Neural cell (in vitro differentiated cells): ENCODE results near the gene BAAT. TPM values are rescaled to one million over a fixed set of nuclear protein-coding genes. Genes with fewer than 3 reads are reported as not detected.

ENCODE experiments used
- H2AFZ ChIP-seq: fragments of 200-600, 300-800 bp; sonication (generic), shearing (Covaris generic); 2 replicates; pipeline ENCODE4 v1.6.0; 2014; ENCODE audit warnings: low read depth, mild to moderate bottlenecking, antibody characterized with exemption, low read length, moderate library complexity
- H3F3A ChIP-seq: fragments of 200-600 bp; shearing (Covaris generic); 2 replicates; pipeline ENCODE4 v1.6.1; 2016; ENCODE audit warnings: mild to moderate bottlenecking, moderate library complexity, mixed read lengths, antibody characterized with exemption, low read length; ENCODE audit not compliant: insufficient read depth, poor library complexity, severe bottlenecking
- H3K27ac ChIP-seq: fragments of 200-600, 300-800 bp; sonication (generic), shearing (Covaris generic); 2 replicates; pipeline ENCODE4 v1.5.1; 2014; ENCODE audit warnings: mild to moderate bottlenecking, low read length, moderate library complexity
- H3K27me3 ChIP-seq: fragments of 300-800, 200-600 bp; sonication (generic), shearing (Covaris generic); 2 replicates; pipeline ENCODE4 v1.6.0; 2014; ENCODE audit warnings: mild to moderate bottlenecking, low read depth, low read length, moderate library complexity; ENCODE audit not compliant: insufficient read depth
- H3K36me3 ChIP-seq: fragments of 300-800, 200-600 bp; sonication (generic), shearing (Covaris generic); 2 replicates; pipeline ENCODE4 v1.5.1; 2014; ENCODE audit warnings: mild to moderate bottlenecking, antibody characterized with exemption, low read length, moderate library complexity; ENCODE audit not compliant: insufficient read depth
- H3K4me2 ChIP-seq: fragments of 300-800, 200-600 bp; sonication (generic), shearing (Covaris generic); 2 replicates; pipeline ENCODE4 v1.6.0; 2014; ENCODE audit warnings: mild to moderate bottlenecking, low read length
- H3K4me3 ChIP-seq: fragments of 300-800, 200-600 bp; sonication (generic), shearing (Covaris generic); 2 replicates; pipeline ENCODE4 v1.5.1; 2014; ENCODE audit warnings: mild to moderate bottlenecking, low read length, moderate library complexity
- H3K79me2 ChIP-seq: fragments of 200-600 bp; shearing (Covaris generic); replicated peaks from 2 replicates; pipeline ENCODE4 v1.6.0; 2014; ENCODE audit warnings: mild to moderate bottlenecking, low read length, moderate library complexity; ENCODE audit not compliant: insufficient read depth
- H3K9ac ChIP-seq: fragments of 300-800, 200-600 bp; sonication (generic), shearing (Covaris generic); 2 replicates; pipeline ENCODE4 v1.6.1; 2016; ENCODE audit warnings: mild to moderate bottlenecking, low read length, mixed read lengths
- H3K9me2 ChIP-seq: fragments of 200-600 bp; shearing (Covaris generic); 2 replicates; pipeline ENCODE4 v1.6.1; 2016; ENCODE audit warnings: mild to moderate bottlenecking, low read length, mixed read lengths; ENCODE audit not compliant: insufficient read depth
- H3K9me3 ChIP-seq: fragments of 200-600, 300-800 bp; sonication (generic), shearing (Covaris generic); 2 replicates; pipeline ENCODE4 v1.6.1; 2016; ENCODE audit warnings: mild to moderate bottlenecking, mixed run types, low read length, moderate library complexity, mixed read lengths
- H4K20me1 ChIP-seq: fragments of 200-600 bp; shearing (Covaris generic); 2 replicates; pipeline ENCODE4 v1.6.1; 2016; ENCODE audit warnings: mild to moderate bottlenecking, mixed run types; ENCODE audit not compliant: insufficient read depth
- EP300 ChIP-seq: fragments of 450-650 bp; conservative IDR thresholded peaks from 2 replicates; pipeline ENCODE4 v1.6.1; 2014; ENCODE audit warnings: antibody characterized with exemption, mild to moderate bottlenecking, moderate library complexity; ENCODE audit not compliant: poor library complexity, severe bottlenecking
- EZH2 ChIP-seq: fragments of 200-600, 300-800 bp; shearing (Covaris generic), sonication (generic); IDR thresholded peaks from 2 replicates; pipeline ENCODE4 v1.6.1; 2014; ENCODE audit warnings: antibody characterized with exemption, low read length, borderline replicate concordance, mild to moderate bottlenecking; ENCODE audit not compliant: insufficient read depth, poor library complexity, severe bottlenecking
- MXI1 ChIP-seq: fragments of 450-650 bp; conservative IDR thresholded peaks from 2 replicates; pipeline ENCODE4 v1.6.1; 2014; ENCODE audit warnings: antibody characterized with exemption, mild to moderate bottlenecking; ENCODE audit not compliant: poor library complexity, severe bottlenecking
- POLR2AphosphoS5 ChIP-seq: IDR thresholded peaks from 2 replicates; pipeline ENCODE4 v1.6.1; 2012
- RAD21 ChIP-seq: fragments of 450-650 bp; conservative IDR thresholded peaks from 2 replicates; pipeline ENCODE4 v1.6.1; 2014; ENCODE audit warnings: antibody characterized with exemption, mild to moderate bottlenecking, moderate library complexity
- SMC3 ChIP-seq: fragments of 450-650 bp; conservative IDR thresholded peaks from 2 replicates; pipeline ENCODE4 v1.6.1; 2014; ENCODE audit warnings: antibody characterized with exemption, mild to moderate bottlenecking, moderate library complexity; ENCODE audit not compliant: poor library complexity
- TAF1 ChIP-seq: IDR thresholded peaks from 2 replicates; pipeline ENCODE4 v1.6.1; 2012; ENCODE audit warnings: low read depth
- polyA plus RNA-seq: library from polyadenylated mRNA; depleted of rRNA; stranded (reverse); fragments of >200 nt; gene quantifications from 2 replicates; pipeline ENCODE4 v1.2.3, GENCODE V29; 2014
- TF ChIP-seq, protein P1 (sequence below): fragments of 450-650 bp; IDR thresholded peaks from 2 replicates; pipeline ENCODE4 v1.5.1; 2014; ENCODE audit warnings: antibody characterized with exemption, mild to moderate bottlenecking, moderate library complexity; ENCODE audit not compliant: poor library complexity, severe bottlenecking
- TF ChIP-seq, protein P2 (sequence below): IDR thresholded peaks from 2 replicates; pipeline ENCODE4 v1.6.1; 2012; ENCODE audit warnings: borderline replicate concordance

The BAAT gene
- polyA plus RNA-seq, 1 donor from 2014 or later: 0.61 TPM

- Histone ChIP-seq H3K27me3 (no peaks in the 10 kb centered on the region), H2AFZ (no peak overlapping the region), H3K9ac (no peak overlapping the region), H4K20me1 (no peaks in the 10 kb centered on the region), H3K36me3 (no peaks in the 10 kb centered on the region), H3K27ac (no peak overlapping the region), H3K9me3 (no peaks in the 10 kb centered on the region), H3K9me2 (no peaks in the 10 kb centered on the region), H3K4me2 (no peak overlapping the region), H3F3A (no peaks in the 10 kb centered on the region), H3K79me2 (no peaks in the 10 kb centered on the region), H3K4me3 (no peak overlapping the region)
- no peak for TF ChIP-seq EZH2
- no peak for TF ChIP-seq RAD21
- no peak for TF ChIP-seq MXI1
- no peak for TF ChIP-seq SMC3
- TF ChIP-seq EP300: no peak
- TF ChIP-seq, protein P1, sequence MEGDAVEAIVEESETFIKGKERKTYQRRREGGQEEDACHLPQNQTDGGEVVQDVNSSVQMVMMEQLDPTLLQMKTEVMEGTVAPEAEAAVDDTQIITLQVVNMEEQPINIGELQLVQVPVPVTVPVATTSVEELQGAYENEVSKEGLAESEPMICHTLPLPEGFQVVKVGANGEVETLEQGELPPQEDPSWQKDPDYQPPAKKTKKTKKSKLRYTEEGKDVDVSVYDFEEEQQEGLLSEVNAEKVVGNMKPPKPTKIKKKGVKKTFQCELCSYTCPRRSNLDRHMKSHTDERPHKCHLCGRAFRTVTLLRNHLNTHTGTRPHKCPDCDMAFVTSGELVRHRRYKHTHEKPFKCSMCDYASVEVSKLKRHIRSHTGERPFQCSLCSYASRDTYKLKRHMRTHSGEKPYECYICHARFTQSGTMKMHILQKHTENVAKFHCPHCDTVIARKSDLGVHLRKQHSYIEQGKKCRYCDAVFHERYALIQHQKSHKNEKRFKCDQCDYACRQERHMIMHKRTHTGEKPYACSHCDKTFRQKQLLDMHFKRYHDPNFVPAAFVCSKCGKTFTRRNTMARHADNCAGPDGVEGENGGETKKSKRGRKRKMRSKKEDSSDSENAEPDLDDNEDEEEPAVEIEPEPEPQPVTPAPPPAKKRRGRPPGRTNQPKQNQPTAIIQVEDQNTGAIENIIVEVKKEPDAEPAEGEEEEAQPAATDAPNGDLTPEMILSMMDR: no peak
- TF ChIP-seq, protein P2, sequence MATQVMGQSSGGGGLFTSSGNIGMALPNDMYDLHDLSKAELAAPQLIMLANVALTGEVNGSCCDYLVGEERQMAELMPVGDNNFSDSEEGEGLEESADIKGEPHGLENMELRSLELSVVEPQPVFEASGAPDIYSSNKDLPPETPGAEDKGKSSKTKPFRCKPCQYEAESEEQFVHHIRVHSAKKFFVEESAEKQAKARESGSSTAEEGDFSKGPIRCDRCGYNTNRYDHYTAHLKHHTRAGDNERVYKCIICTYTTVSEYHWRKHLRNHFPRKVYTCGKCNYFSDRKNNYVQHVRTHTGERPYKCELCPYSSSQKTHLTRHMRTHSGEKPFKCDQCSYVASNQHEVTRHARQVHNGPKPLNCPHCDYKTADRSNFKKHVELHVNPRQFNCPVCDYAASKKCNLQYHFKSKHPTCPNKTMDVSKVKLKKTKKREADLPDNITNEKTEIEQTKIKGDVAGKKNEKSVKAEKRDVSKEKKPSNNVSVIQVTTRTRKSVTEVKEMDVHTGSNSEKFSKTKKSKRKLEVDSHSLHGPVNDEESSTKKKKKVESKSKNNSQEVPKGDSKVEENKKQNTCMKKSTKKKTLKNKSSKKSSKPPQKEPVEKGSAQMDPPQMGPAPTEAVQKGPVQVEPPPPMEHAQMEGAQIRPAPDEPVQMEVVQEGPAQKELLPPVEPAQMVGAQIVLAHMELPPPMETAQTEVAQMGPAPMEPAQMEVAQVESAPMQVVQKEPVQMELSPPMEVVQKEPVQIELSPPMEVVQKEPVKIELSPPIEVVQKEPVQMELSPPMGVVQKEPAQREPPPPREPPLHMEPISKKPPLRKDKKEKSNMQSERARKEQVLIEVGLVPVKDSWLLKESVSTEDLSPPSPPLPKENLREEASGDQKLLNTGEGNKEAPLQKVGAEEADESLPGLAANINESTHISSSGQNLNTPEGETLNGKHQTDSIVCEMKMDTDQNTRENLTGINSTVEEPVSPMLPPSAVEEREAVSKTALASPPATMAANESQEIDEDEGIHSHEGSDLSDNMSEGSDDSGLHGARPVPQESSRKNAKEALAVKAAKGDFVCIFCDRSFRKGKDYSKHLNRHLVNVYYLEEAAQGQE: no peak
- TF ChIP-seq POLR2AphosphoS5: no peak
- TF ChIP-seq TAF1: no peak
Observed at GRCh38 chr9:101367323-101367722, 17.5 kb downstream of the BAAT start.

GRCh38 chr9:101366038-101366756 lies 18.6 kb downstream of the BAAT start:
- no peaks in the 10 kb centered on the region for H3K9me2 ChIP-seq
- no peak overlapping the region for H3K9ac ChIP-seq
- H3K9me3 ChIP-seq: no peaks in the 10 kb centered on the region
- no peaks in the 10 kb centered on the region for H3K36me3 ChIP-seq
- H3K79me2 ChIP-seq: no peaks in the 10 kb centered on the region
- no peak overlapping the region for H3K4me3 ChIP-seq
- H3K27me3 ChIP-seq: no peaks in the 10 kb centered on the region
- no peak overlapping the region for H3K4me2 ChIP-seq
- no peaks in the 10 kb centered on the region for H4K20me1 ChIP-seq
- no peak overlapping the region for H3K27ac ChIP-seq
- H2AFZ ChIP-seq: no peak overlapping the region
- TF ChIP-seq POLR2AphosphoS5 (no peak), EP300 (no peak), EZH2 (no peak), MXI1 (no peak)
- TF ChIP-seq, protein P1: no peak
- TF ChIP-seq, protein P2: no peak
- H3F3A ChIP-seq: no peaks in the 10 kb centered on the region
